Bronchial epithelial cell (primary cell): ENCODE results near the gene MYEOV. TPM values are rescaled to one million over a fixed set of nuclear protein-coding genes. Genes with fewer than 3 reads are reported as not detected.
A peak's percentile ranks its signal among the peaks of the same experiment; 100 is the strongest.

Source experiments
- DNase-seq: peaks from one replicate; pipeline ENCODE4 v3.0.0-alpha.2; 2010; ENCODE audit warnings: low read depth
- FAIRE-seq: peaks from 2 replicates; lab custom pipeline; 2011; peaks lifted over from hg19 to GRCh38; lab: Jason Lieb, UNC
- H3K27me3 ChIP-seq: 2 replicates; pipeline ENCODE4 v1.5.1; 2011; ENCODE audit warnings: low read length; ENCODE audit not compliant: control insufficient read depth, insufficient read depth
- H3K36me3 ChIP-seq: 2 replicates; pipeline ENCODE4 v1.5.1; 2011; ENCODE audit warnings: low read length; ENCODE audit not compliant: control insufficient read depth, insufficient read depth
- H3K4me3 ChIP-seq: 2 replicates; pipeline ENCODE4 v1.5.1; 2011; ENCODE audit warnings: mild to moderate bottlenecking, low read depth, low read length, control low read depth
- total RNA-seq: library from RNA; depleted of rRNA; stranded (reverse); fragments of >200 nt; gene quantifications from 2 replicates; pipeline ENCODE4 v1.2.1, GENCODE V29; 2014
- TF ChIP-seq, protein P1 (sequence below): IDR thresholded peaks from 2 replicates; pipeline ENCODE4 v1.5.1; 2011; ENCODE audit warnings: mild to moderate bottlenecking, moderate library complexity, low read length, control low read depth, inconsistent platforms; ENCODE audit not compliant: insufficient read depth, severe bottlenecking

The MYEOV gene
- total RNA-seq, 1 donor from 2014 or later, result 0.26 TPM

DNA sequence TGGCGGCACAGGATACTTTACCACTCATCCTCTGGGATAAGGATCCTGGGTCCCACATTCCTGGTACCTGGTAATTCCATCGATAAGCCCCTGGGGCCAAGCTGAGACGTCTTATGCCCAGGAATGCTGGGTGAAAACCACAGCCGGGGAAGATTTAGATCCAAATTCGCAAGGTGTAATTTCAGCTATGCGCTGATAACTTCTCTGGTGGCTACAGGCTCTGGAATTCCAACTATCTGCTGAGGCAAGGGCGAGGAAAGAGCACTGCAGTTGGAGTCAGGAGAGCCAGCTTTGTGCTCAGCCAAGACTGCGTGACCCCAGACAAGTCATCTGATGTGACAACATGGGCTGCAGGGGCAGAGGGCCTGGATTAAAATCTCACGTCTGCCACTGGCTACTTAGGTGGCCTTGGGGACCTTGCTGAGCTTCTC is 9.9 kb upstream of the MYEOV start:
- DNase-seq, result no peak
- no peak for FAIRE-seq
- H3K36me3 ChIP-seq, result no peaks in the 10 kb centered on the region
- no peak overlapping the region for H3K4me3 ChIP-seq
- H3K27me3 ChIP-seq, result no peaks in the 10 kb centered on the region
- TF ChIP-seq, protein P1, sequence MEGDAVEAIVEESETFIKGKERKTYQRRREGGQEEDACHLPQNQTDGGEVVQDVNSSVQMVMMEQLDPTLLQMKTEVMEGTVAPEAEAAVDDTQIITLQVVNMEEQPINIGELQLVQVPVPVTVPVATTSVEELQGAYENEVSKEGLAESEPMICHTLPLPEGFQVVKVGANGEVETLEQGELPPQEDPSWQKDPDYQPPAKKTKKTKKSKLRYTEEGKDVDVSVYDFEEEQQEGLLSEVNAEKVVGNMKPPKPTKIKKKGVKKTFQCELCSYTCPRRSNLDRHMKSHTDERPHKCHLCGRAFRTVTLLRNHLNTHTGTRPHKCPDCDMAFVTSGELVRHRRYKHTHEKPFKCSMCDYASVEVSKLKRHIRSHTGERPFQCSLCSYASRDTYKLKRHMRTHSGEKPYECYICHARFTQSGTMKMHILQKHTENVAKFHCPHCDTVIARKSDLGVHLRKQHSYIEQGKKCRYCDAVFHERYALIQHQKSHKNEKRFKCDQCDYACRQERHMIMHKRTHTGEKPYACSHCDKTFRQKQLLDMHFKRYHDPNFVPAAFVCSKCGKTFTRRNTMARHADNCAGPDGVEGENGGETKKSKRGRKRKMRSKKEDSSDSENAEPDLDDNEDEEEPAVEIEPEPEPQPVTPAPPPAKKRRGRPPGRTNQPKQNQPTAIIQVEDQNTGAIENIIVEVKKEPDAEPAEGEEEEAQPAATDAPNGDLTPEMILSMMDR, result no peak

DNA sequence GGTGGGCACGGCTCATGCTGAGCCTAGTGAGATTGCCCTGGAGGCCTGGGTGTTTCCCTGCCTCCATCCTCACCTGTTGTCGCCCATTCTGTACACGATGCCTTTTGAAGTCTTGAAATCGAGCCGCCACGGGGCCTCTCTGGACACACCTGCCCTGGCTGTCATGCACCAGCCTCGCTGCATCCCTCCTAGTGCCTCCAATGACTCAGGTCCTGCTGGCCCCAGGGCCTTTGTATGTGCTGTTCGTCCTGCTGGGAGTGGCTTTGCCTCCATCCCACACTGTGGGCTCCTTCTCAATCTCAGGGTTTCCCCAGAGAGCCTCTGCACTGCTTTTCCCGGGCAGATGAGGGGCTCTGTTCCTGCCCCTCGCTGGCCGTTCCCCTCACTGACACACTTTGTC is 8.9 kb upstream of the MYEOV start:
- TF ChIP-seq, protein P1, result no peak
- FAIRE-seq (no peak), DNase-seq (no peak)
- Histone ChIP-seq H3K27me3 (no peaks in the 10 kb centered on the region), H3K36me3 (no peaks in the 10 kb centered on the region), H3K4me3 (no peak overlapping the region)

DNA sequence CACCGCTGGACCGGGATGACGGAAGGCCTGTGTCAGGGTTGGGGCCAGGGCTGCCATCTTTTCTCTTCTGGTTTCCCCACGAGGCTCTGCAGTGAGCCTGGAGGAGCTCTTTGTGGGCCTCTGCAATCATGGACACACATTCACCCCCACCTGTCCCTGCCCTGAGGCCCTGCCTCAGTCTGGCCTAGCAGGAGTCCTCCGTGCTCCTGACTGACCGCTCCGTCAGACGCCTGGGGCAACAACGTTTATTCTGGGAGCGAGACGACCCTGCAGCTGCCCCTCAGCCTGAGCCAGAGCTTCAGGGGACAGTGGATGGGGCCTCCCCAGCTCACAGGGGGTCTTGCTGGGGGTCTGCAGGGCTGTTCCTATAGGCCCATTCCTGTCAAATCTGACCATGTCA is 8.2 kb upstream of the MYEOV start:
- DNase-seq, result no peak
- TF ChIP-seq, protein P1, result no peak
- FAIRE-seq, result no peak
- Histone ChIP-seq H3K36me3 (no peaks in the 10 kb centered on the region), H3K4me3 (no peak overlapping the region), H3K27me3 (no peaks in the 10 kb centered on the region)

DNA sequence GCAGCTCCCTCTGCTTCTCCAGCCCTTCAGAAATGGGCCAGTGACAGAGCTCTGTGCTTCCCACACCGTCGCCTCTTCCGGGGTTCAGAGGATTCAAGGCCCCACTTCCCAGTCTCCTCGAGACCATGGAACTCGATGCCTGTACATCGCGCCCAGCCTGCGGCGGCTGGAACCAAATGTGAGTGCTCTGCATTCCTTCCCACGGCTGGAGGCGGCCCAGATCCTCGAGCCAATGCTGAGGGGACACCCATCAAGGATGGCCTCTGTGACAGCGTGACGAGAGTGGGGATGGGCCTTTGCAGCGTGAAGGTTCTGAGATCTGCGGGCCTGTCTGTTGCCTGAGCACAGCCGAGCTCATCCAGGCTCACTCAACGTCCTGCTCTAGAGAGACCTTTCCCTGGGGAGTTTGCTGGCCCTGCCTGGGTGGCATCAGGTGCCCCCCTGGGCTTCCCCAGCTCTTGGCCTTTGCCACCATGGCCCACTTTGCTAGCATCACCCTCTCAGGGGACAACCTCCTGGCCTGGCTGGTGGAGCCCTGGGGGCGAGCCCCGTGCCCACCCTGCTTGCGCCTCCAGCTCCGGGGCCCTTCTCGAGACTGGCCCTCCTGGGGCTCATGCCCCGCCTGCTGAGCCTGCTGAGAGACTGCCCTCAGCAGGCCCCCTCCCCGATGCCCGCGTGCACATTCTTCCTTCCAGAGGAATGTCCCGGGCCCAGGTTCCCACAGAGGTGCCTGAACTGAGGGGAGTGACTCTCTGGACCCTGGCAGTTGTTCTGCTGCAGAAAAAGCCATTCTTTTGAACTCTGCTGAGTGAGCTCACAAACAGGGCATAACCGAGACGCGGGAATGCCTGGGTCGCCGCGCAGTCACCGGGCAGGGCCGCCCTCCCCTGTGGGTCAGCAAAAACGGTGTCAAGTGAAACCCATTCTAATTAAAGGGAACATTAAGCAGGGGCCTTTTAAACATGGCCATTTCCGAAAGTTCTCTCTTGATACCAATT is 7.3 kb upstream of the MYEOV start:
- Histone ChIP-seq H3K36me3 (no peaks in the 10 kb centered on the region), H3K27me3 (no peaks in the 10 kb centered on the region), H3K4me3 (no peak overlapping the region)
- TF ChIP-seq, protein P1, result no peak
- no peak for FAIRE-seq
- DNase-seq, result no peak

DNA sequence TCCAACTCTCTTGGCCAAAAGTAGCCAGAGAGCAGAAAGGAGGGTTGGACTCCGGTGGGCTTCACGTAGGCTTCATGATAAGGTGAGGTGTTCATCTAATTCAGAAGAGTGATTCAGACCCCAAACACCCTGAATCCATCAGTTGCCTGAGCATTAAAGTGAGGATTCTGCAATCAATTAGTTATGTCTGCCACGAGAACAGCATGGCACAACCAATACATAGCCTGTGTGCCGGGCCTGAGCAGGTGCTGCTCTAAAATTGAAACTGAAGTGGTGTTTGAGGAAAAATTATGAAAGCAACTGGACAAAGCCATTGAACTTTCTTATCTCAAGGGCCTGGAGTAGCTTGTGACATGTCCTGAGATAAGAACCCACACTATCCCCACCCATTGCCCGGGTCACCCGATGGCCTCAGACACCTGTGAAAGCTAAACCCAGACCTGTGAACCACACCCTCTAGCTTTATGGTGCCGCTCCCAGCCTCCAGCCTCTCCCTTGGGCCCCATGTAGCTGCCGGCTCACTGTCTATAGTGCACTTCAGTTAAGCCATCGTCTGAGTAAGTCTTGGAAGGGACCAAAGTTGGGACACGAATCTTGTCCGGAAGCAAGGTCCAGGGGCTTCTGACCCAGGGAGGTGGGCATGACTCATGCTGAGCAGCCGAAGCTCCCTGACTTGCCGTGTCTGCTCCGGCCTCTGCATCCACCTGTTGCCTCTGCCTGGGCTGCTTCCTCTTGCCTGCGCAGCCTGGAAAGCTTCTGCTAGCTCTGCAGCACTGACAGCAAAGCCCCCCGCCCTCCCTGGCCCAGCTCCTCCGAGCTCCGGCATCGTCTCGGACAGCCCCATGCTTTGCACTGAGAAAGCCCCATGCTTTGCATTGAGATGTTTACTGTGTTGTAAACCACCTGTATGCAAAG is 5.7 kb upstream of the MYEOV start:
- FAIRE-seq, result peak; percentile 83
- TF ChIP-seq, protein P1, result no peak
- Histone ChIP-seq H3K4me3 (no peak overlapping the region), H3K27me3 (no peaks in the 10 kb centered on the region), H3K36me3 (no peaks in the 10 kb centered on the region)
- no peak for DNase-seq
